Thymus (tissue), 11 donors: ENCODE results near the gene ASIC3. TPM values are rescaled to one million over a fixed set of nuclear protein-coding genes. Genes with fewer than 3 reads are reported as not detected.

Source experiments
- DNase-seq, 9 donors: peaks; one replicate each; pipeline ENCODE4 v3.0.0-alpha.2; 2013; ENCODE audit warnings: low spot score in 9 of 9, low read depth in 6 of 9, missing footprints in 1 of 9
- H3K27ac ChIP-seq, 2 donors: one replicate each; pipeline ENCODE4 v1.5.1; 2013; ENCODE audit warnings: control low read depth in 1 of 2, low read depth in 1 of 2, low read length in 1 of 2, mild to moderate bottlenecking in 1 of 2, moderate library complexity in 1 of 2
- H3K27me3 ChIP-seq, 2 donors: one replicate each; pipeline ENCODE4 v1.5.1; 2013; ENCODE audit warnings: low read length in 1 of 2; ENCODE audit not compliant: control insufficient read depth in 2 of 2, insufficient read depth in 1 of 2
- H3K36me3 ChIP-seq, 2 donors: one replicate each; pipeline ENCODE4 v1.5.1; 2013; ENCODE audit warnings: low read length in 1 of 2, mild to moderate bottlenecking in 1 of 2, moderate library complexity in 1 of 2; ENCODE audit not compliant: control insufficient read depth in 2 of 2, insufficient read depth in 2 of 2
- H3K4me1 ChIP-seq, 2 donors: one replicate each; pipeline ENCODE4 v1.5.1; 2013; ENCODE audit warnings: low read length in 2 of 2; ENCODE audit not compliant: control insufficient read depth in 2 of 2, insufficient read depth in 2 of 2
- H3K4me3 ChIP-seq, 2 donors: one replicate each; pipeline ENCODE4 v1.5.1; 2013; ENCODE audit warnings: low read length in 2 of 2, control low read depth in 1 of 2, mild to moderate bottlenecking in 1 of 2
- H3K9me3 ChIP-seq, 2 donors: one replicate each; pipeline ENCODE4 v1.5.1; 2013; ENCODE audit warnings: low read length in 1 of 2, mild to moderate bottlenecking in 1 of 2; ENCODE audit not compliant: control insufficient read depth in 2 of 2, insufficient read depth in 1 of 2
- WGBS: extraction: QIAGEN DNeasy Blood & Tissue Kit; methylation state at CpG from one replicate; pipeline ENCODE4 v1.1.7; 2013; 5-methylcytosine and 5-hydroxymethylcytosine counted together
- polyA plus RNA-seq: library from polyadenylated mRNA; stranded (reverse); fragments of 200-250 nt; gene quantifications from one replicate; pipeline ENCODE4 v1.2.3, GENCODE V29; 2013
- total RNA-seq: library from RNA; stranded (reverse); fragments of 120-200 nt; gene quantifications from one replicate; pipeline ENCODE4 v1.2.4, GENCODE V29; 2013
- donor health status: healthy.

Gene ASIC3
- total and polyA plus RNA-seq, 2 donors, result 0.14 to 10.6 TPM

DNA sequence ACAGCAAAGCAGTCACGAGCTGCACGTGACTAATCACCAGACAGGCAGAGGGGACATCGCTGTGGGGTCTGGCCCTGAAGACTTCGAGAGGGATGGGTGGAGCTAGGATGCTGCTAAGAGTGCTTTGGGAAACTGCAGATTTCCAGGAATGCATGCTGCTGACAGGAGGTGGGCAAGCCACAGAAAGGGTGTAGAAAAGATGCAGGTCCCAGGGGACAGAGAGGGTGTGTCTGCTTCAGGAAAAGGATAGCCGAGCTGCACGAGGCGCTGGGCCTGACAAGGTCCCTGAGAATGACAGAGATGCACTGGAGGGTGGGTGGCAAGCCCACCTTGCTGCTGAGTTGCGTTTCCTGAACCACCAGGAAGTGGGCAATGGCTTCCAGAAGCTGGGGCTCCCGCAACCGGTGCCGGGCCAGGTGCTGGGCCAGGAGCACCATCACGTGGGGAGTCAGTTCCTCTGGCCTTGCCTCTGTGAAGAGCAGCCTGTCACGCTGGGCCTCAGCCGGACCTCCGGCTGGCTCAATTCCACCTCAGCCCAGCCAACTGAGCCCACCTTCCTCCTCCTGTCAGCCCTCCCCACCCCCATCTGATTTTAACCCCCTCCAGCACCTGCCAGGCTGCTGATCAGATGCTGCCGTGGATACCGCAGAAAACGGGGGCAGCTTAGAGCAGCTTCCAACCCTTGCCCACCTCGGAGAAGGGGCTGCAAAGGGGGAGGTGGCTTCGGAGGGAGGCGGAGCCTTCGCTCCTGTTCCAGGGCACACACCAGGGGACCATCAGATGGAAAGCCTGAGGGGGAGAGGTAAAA, 30.1 kb downstream of the ASIC3 start:
- 85% methylated on average over 22 of the region's 22 CpGs for WGBS
- peaks cover 29 to 37% of the 10 kb centered on the region in 2 donors for H3K4me1 ChIP-seq
- no peak for DNase-seq
- no peaks in the 10 kb centered on the region for H3K9me3 ChIP-seq
- H3K27me3 ChIP-seq, result peaks cover under 1 to 1% of the 10 kb centered on the region in 2 donors
- peaks cover 40 to 47% of the 10 kb centered on the region in 2 donors for H3K36me3 ChIP-seq
- H3K4me3 ChIP-seq, result no peak overlapping the region
- H3K27ac ChIP-seq, result no peak overlapping the region

DNA sequence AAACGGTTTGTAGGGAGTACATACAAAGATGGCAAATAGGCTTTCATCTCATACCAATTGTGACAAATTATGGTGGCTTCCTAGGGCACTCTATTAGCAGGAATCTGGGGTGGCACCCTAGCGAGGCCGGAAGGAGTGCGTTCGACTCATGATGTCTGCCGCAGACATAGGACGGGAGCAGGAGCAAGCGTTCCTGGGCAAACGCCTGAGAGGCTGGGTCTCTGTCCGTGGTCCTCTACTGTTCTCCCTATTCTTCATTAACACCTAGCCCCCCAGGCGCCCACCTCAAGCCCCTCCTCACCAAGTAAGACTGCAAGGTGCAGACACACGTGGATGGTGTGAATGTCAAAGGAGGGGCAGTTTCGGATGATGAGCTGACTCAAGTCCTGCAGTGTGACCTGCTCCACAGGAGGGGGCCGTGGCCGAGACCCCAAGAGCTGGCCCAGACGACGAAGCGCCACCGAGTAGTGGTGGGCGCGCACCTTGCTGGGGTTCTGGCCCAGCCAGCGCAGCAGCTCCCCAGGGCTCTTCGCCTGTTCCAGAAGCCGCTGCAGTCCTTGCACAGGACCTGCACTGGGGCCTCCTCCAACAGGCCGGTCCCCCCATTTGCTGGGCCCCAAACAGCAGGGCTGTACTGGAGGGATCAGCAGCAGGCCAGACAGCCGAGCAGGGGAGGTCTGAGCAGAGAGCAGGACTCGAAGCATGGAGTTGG, 31.0 kb downstream of the ASIC3 start:
- WGBS, result 94% methylated on average over 27 of the region's 27 CpGs
- Histone ChIP-seq H3K36me3 (peaks cover 31 to 38% of the 10 kb centered on the region in 2 donors), H3K4me3 (peak overlapping the region; percentile 71 to 76), H3K27ac (no peak overlapping the region), H3K4me1 (peaks cover 29 to 42% of the 10 kb centered on the region in 2 donors), H3K27me3 (peaks cover 10% of the 10 kb centered on the region in 2 donors), H3K9me3 (no peaks in the 10 kb centered on the region)
- no peak for DNase-seq

GRCh38 chr7:151080067-151080521, 31.8 kb downstream of the ASIC3 start:
- no peak for DNase-seq
- Histone ChIP-seq H3K9me3 (no peaks in the 10 kb centered on the region), H3K27ac (peak overlapping the region; percentile 64 to 88), H3K4me3 (peak overlapping the region; percentile 71 to 76), H3K27me3 (peaks cover 17 to 18% of the 10 kb centered on the region in 2 donors), H3K4me1 (peaks cover 29 to 42% of the 10 kb centered on the region in 2 donors), H3K36me3 (peaks cover 25 to 30% of the 10 kb centered on the region in 2 donors)
- 2% methylated on average over 31 of the region's 31 CpGs for WGBS

GRCh38 chr7:151080522-151081169, 32.3 kb downstream of the ASIC3 start, which contains the start of gene FASTK:
Gene FASTK, minus strand, starts transcription at chr7:151080809. Its CDS starts 43 bp downstream, at chr7:151080766.
- Histone ChIP-seq H3K36me3 (peaks cover 19 to 25% of the 10 kb centered on the region in 2 donors), H3K27ac (peak within 1 kb of the TSS; percentile 71 to 88), H3K4me3 (peak within 1 kb of the TSS; percentile 71 to 76), H3K9me3 (no peaks in the 10 kb centered on the region), H3K27me3 (peaks cover 23% of the 10 kb centered on the region in 2 donors), H3K4me1 (peaks cover 29 to 45% of the 10 kb centered on the region in 2 donors)
- 3% methylated on average over 66 of the region's 66 CpGs for WGBS
- DNase-seq, result peak in 8 of 9 donors; percentile 64 to 93 (median 80)

- Histone ChIP-seq H3K27me3 (peaks cover 28 to 31% of the 10 kb centered on the region in 2 donors), H3K27ac (peak overlapping the region; percentile 15 to 71), H3K4me1 (peaks cover 29 to 49% of the 10 kb centered on the region in 2 donors), H3K36me3 (peaks cover 13 to 18% of the 10 kb centered on the region in 2 donors), H3K9me3 (no peaks in the 10 kb centered on the region), H3K4me3 (peak overlapping the region; percentile 71 to 76)
- no peak for DNase-seq
- WGBS, result 80% methylated on average over 64 of the region's 64 CpGs
Measured at GRCh38 chr7:151081170-151082101, 33.1 kb downstream of the ASIC3 start.

- DNase-seq, result no peak
- WGBS, result 70% methylated on average over 42 of the region's 42 CpGs
- H3K9me3 ChIP-seq, result no peaks in the 10 kb centered on the region
- H3K4me3 ChIP-seq, result peak overlapping the region; percentile 76 to 91
- peaks cover 29 to 54% of the 10 kb centered on the region in 2 donors for H3K4me1 ChIP-seq
- H3K36me3 ChIP-seq, result peaks cover 3 to 12% of the 10 kb centered on the region in 2 donors
- peaks cover 36 to 37% of the 10 kb centered on the region in 2 donors for H3K27me3 ChIP-seq
- peak overlapping the region in 1 of 2 donors; percentile 64 for H3K27ac ChIP-seq
Measured at GRCh38 chr7:151082141-151083070, 34.1 kb downstream of the ASIC3 start.

GRCh38 chr7:151083071-151083823, 34.9 kb downstream of the ASIC3 start, which contains the start of gene TMUB1:
Gene TMUB1, minus strand, starts transcription at chr7:151083493. Its CDS starts 930 bp downstream, at chr7:151082563.
- under 1% methylated on average over 69 of the region's 69 CpGs for WGBS
- DNase-seq, result peak in 6 of 9 donors; percentile 61 to 88 (median 74)
- peaks cover 44% of the 10 kb centered on the region in 2 donors for H3K27me3 ChIP-seq
- peaks cover 0 to 10% of the 10 kb centered on the region in 2 donors for H3K36me3 ChIP-seq
- H3K4me1 ChIP-seq, result peaks cover 29 to 58% of the 10 kb centered on the region in 2 donors
- H3K27ac ChIP-seq, result peak within 1 kb of the TSS in 1 of 2 donors; percentile 64
- H3K9me3 ChIP-seq, result no peaks in the 10 kb centered on the region
- peak within 1 kb of the TSS; percentile 76 to 91 for H3K4me3 ChIP-seq
